HPDE6-E6E7 (cell line): ENCODE results near the gene HMX1.

Experiments used
- DNase-seq: peaks from one replicate; pipeline ENCODE4 v3.0.0; 2011; ENCODE audit warnings: missing footprints; ENCODE audit errors: extremely low spot score

HMX1 gene

DNA sequence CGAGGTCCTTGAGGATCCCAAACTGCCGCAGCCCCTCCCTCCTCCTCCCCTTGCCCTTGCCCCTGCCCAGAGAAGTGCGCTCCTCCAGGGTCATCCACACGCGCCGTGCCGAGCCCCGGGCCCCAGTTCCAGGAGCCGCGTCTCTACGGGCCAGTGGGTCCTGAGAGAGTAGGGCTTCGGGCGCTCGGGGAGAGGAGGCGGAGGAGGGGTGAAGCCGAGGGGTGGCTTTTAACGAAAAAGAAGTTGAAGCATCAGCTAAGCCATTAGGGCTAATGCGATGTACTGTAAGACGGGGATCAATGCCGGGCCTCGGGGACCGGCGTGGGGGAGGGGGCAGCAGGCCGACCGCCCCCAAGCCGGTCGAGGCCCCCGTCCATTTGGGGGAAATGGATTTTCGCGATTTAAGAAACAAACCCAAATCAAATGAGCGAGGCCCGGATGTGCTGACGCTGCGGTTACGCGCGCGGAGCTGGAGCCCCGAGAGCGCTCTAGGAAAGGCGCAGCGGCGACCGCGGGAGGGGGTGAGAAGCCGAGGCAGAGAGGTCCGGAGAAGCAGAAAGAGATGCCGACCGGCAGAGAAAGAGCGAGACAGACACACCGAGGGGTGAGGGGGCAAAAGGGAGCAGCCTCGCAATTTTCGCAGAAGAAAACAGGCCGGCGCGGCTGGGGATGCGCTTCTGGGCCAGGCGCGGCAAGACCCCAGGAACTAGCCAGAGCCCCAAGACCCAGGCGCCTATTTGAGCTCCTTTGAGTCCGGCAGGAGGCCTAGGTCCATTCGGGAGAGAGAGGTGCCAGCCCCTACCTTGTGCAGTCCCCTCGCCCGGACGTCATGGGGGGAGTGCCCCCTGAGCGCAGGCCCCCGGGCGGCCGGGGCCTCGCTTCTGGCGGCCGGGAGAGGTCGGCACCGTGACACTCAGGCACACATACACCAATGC, 13.6 kb downstream of the HMX1 start:
- no peak for DNase-seq

DNA sequence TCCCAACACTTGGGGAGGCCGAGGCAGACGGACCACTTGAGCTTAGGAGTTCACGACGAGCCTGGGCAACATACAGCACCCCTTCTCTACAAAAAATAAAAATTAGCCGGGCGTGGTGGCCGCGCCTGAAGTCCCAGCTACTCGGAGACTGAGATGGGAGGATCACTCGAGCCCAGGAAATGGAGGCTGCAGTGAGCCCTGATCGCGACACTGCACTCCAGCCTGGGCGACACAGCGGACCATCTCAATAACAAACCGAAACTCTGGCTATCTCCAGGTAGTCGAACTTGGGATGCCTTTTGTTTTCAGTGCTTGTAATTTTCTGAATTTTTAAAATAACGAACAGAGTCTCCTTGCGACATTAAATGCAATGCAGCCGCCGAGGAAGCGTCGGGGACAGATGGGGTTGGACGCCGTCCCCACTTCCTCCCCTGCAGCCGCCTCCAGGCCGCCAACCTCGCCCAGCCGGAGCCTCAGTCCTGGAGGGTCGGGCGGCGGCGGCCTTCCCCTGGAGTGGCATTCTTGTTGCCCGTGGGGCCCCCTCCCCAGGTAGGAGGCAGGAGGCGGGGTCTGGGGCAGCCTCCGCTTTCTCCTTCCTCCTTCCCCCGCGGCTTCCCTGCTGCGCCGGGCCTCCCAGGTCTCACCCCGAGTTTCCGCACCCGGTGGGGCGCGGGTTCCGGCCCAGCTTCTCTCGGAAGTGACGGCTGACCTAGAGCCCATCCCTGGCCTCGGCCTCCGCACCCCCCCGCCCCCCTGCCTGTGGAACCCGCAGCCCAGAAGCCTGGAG, 14.6 kb downstream of the HMX1 start:
- DNase-seq = no peak

DNA sequence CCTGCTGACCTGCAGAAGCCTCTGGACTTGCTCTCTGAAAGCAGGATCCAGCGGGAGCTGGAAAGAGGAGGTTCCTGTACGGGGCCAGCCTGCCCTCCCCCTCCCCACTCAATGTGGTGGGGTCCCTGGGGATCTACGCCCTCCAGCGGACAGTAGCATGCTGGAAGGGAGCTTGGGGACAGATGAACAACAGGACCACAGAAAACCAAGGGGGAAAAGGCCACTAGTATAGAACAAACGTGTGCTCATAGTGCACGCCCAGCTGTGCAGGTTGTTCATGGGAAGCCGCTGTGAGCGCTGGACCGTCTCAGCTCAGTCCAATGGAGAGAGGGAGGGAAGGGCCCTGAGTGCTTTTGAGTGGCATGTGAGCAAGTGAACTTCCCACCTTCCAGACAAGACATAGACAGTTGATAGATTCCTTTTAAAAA, 15.8 kb downstream of the HMX1 start:
- DNase-seq = no peak

DNA sequence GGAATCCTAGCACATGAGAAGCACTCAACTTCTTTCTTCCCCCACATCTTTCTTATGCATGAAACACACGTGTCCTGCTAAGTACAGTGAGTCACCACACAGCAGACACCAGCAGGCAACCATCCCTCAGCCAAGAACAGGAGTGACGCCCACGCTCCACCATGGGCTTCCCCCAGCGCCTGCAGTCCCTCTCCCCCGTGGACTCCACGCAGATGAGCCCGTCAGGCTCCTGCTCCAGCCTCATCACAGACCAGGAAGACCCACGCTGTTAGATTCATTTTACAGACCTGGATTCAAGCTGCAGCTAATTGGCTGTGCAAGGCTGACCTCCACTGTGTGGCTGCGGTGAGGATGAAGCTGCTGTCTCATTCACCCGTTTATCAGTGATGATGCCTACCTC, 16.7 kb downstream of the HMX1 start:
- no peak for DNase-seq

DNA sequence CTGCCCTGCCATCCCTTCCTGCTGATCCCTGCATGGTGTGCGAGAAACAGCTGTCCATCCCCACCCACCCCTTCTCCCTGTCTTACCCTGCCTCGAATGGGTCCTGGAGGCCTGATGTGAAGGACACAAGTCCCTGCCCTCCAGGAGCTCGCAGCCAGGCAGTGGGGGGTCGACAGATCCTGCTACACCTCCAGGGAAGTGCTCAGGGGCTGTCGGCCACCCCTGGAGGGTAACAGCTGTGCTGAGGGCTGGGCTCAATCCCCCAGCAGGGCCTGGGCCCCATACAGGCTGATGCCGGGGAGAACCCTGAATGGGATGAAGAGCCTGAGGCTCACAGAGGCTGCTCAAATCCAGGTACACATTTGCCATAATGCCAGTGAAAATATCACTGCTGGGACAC, 17.6 kb downstream of the HMX1 start:
- DNase-seq = no peak

DNA sequence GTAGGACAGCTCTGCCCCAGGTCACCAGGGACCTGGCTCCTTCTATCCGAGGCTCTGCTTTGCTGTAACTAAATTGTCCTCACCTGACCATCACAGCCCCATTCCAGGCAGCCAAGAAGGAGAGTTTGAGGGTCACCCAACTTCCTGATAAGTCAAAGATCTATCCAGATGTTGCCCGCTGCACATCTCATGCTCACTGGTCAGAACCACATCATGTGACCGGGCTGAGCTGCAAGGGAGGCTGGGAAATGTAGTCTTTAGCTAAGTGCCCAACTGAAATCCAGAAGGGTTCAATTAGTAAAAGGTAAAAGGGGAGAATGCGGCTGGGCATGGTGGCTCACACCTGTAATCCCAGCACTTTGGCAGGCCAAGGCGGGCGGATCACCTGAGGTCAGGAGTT, 18.4 kb downstream of the HMX1 start:
- DNase-seq = no peak

DNA sequence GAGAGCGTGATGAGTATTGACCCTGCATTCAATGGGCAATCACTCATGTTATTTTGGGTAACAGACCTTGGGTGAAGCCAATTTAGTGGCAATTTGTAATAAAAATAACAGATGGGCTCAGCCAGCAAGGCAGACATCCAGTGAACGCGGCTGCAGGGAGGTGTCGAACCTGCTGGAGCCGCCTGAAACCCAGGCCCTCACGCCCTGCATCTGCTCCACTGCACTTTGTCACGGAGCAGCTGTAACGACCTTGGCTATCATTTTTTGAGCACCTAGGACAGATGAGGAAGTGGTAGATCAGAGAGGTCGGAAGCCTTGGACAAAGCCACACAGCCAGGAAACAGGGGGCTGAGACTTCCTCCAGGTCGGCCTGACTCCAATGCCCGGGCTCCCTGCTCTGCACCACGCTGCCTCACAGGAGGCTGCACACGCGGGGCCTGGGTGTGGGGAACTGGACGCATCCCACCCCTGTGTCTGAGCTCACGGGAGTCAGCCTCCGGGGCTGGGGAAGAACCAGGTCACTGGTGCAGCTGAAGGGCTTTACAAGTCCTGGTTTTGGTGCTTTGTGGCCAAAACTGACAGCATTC, 19.4 kb downstream of the HMX1 start:
- DNase-seq = no peak

DNA sequence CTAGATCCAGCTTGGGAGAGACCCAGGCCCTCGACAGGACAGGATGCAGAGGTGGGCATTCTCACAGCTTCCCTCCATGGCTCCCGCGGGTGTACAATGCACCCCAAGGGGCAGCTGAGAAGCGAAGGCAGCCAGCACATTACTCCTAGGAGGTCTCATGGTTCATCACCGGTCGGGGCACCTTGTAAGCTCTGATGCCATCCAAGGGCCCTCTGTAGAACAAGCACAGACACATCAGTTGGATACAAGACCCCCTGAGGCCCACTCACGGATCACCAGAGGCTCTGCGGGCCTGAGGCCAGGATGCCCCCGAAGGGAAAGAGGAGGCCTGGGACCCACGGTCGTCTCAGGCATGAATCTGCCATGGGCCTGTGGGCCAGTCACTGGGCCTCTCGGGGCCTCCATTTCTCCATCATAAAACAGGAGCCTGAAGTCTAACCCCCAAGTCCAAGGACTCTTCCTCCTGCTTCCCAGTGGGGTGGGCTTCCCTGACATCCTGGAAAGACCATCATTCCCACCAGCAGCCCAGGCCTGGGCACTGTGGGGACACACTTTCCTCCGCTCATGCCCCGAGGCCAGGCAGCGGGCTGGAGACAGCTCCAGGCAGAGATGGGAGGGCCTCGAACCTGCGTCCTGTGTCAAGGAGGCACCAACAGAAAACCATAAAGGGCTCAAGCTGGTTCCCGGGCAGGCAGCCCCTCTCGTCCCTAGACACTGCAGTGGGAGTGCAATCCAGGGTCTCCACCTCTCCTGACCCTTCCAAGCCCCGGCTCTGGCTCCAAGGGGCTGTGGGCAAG, 20.1 kb downstream of the HMX1 start:
- no peak for DNase-seq

DNA sequence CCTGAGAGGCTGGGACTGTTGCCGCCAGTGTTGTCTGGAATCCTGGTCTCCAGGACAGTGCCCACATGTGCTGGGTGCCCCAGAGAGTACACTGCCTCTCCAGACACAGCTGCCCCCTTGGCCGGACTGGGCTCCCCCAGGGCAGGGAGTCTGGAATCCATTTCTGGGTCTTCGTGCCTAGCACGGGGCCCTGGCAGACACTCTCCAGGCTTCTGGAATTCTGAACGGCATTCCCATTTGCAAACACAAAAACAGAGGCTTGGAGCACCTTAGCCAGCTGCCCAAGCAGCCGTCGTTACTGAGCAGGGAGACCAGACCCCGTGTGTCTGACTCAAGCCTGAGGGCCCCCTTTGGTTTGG, 20.8 kb downstream of the HMX1 start:
- no peak for DNase-seq

DNA sequence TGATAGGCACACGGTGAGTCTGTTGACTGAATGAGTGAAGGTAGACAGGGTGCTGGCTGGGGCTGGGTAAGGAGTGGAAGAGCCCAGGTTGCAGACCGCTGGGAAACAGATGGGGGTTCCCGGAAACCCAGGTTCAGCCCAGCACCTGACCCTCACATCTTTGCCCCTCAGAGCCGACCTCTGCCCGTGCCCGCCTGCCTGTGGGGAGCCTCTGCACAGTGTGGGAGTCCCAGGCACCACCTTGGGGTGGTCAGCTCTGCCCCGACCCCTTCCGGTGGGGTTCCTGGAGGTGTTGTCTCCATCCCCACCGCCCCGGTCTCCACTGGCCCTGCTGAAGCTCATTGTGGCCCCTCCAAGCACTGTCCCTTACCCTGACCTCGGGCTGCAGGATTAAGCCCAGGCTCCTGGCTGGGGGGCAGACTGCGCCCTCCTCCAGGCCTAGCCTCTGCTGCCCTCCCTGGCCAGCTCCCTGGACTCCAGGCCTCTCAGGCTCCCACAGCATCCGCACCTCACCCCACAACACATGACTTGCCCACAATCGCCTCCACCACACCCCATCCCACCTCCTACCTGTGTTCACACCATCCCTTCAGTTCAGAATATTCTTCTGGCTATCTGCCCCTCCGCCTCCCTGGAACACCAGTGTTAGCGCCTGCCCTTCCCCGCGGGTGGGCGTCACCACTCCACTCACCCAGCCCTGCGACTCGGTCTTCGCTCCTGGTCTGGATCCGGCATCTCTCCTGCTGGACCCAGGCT, 21.4 kb downstream of the HMX1 start:
- no peak for DNase-seq

DNA sequence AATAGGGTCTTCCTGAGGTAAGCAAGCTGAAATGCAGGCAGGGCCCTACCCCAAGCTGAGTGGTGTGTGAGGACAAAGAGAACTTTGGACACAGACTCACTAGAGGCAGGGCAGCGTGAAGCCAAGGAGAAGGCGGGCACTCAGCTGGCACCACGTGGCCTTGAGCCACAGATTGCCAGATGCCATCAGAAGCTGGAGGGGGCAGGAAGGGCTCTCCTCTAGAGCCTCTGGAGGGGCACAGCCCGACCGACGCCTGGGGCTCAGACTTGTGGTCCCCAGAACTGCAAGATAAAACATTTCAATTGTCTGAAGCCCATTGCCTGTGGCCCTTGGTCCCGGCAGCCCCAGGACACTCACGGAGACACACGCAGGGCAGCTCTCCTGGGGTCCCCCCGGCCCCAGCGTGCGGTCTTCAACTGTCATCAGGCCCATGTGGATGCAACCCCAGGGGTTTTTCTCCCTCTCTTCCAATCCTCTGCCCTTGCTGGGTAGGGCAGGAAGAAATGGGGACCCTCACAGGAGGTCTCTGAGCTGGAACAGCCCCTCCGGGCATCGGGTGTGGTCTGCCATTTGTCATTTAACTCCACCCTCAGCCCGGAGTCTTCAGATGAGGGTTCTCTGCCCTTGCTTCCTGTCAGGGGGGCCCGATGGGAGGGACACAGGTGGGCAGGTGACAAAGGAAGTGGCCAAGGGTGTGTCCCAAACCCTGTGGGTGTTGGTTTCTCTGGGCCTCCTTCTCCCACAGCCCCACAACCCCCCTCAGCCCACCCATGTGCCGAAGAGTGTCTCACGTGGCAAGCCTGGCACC, 22.2 kb downstream of the HMX1 start:
- DNase-seq = no peak

DNA sequence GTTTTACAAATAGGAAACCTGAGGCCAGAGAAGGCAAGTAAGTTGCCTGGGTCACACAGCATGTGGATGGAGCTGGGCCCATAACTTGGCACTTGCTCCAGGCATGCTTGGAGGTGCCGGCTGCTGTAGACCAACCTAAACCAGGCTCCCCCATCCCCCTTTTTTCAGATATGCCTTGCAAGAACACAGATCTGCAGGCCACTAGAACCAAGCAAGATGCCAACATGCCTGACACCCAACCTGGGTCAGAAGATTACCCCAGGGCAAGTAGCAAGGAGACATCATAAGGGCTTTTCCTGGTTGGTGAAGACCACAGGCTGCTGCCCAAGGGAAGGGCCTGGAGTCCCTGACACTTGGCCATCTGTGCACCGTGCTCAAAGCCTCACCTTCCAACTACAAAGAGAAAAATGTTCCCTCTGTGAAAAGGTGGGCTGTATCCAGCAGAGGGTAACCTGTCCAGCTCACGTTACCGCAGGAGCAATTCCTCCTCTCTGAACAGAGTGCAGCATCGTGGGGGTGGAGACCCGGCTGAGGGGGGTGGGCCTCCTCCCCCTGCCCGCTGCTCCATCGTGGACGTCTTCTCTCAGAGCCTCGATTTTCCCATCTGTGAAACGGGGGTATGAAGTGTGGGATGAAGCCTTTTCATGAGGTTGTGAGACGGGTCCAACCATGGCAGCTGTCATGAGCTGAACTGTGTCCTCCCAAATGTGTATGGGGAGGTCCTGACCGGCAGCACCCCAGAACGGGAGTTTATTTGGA, 23.0 kb downstream of the HMX1 start:
- DNase-seq = no peak

DNA sequence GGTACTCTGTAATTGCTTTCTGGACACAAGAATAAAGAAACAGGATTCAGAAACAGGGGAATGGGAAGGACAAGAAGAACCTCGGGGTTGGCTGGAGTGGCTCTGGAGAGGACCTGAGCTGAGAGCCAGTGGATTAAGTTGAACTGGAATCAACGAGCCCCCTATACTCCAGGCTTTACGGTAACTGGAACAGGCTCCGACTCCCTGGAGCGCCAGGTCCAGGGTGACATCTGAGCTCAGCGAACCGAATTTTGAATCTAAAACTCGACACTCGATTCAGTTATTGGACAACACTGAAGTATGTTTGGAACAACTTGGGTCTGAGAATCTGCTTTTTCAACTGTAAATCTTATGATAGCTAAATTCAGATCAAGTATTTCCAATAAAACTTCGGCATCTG, 23.9 kb downstream of the HMX1 start:
- DNase-seq = no peak

DNA sequence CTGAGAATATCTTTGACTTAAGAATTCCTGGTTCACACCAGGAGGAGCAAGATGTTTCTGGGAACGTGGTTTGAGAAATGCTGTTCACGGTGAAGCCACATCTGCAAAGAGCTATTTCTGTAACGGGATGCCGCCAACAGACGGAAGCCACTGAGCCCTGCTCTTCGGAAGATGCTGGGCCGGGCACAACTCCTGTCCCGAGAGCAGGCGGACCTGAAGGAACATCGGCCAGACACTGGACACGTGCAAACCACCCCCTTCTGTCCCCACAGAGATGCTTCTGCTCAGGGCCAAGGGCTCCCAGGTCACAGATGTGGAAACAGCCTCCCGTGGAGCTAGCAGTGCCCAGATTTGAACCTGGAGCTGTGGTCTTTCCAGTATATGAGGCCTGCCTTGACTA, 24.3 kb downstream of the HMX1 start:
- no peak for DNase-seq

DNA sequence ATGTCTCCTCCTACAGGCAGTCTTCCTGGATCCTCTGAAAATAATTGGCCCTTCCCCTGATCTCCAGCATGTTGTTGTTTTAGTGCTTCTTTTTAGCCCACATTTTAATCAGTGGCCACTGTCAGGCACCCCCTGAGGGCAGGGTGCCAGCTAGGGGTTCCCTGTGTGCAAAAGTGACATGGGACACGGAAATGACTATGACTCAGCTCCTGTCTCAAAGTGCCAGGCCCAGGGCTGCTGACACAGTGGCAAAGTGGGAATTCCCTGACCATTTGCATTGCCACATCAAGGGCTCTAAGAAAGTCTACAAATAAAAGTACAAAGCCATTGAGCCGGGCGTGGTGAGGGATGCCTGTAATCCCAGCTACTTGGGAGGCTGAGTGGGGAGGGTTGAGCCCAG, 24.8 kb downstream of the HMX1 start:
- DNase-seq = no peak

DNA sequence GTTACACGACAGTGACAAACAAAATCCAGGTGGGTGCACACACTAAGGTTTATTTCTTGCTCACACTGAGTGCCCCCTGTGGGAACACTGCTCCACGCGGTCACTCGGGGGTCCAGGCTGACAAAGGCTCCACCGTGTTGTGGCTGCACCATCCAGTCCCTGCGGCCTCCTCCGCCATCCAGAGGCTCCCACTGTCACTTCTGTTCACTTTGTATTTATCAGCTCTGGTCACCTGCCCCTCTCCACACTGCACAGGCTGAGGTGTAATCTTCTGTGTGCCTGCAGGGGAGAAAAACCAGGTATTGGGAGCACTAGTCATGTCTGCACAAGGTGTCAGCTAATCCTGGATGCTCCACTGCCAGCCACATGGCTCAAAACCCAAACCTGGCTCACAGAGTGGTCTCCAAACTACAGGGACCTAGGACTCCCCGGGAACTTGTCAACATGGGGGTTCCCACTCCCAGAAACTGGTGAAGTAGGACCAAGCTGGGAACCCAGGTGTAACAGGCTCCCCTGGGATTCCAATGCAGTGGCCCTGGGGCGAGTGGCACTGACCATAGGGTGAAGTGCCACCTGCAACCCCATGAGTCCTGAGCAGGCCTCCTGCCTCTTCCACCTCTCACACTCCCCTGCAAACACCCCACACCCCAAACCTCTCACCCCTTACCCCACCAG, 25.5 kb downstream of the HMX1 start:
- DNase-seq = no peak

DNA sequence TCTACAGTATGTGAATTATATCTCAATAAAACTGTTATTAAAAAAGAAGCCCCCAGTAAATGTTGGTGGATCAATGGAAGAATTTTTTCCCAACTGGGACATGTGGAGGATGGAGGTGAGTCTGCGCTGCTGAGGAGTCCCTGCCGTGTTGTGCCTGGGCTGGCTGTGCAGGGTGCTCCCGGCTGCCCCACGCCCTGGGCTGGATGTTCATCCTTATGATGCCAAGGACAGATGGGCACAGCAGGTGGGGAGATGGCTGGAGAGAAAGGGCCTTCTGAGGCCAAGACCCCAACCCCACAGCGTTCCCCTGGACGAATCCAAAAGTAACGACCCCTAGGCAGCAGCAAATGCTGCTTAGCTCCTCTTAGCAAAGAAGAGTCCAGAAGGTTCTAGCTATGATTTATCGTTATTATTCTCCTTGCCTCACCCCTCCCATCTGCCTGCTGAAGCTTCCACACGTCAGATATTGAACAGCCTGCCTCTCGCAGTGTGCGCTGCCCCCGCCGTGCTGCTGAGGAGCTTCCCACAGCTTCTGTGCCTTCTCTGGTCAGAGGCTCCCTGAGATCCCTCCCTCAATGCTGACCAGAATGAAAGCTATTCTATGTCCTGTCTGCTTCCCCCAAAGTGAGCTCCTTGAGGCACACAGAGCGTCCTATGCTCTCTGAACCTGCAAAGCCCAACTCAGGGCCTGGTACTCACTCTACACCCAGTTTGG, 26.5 kb downstream of the HMX1 start:
- DNase-seq = no peak

DNA sequence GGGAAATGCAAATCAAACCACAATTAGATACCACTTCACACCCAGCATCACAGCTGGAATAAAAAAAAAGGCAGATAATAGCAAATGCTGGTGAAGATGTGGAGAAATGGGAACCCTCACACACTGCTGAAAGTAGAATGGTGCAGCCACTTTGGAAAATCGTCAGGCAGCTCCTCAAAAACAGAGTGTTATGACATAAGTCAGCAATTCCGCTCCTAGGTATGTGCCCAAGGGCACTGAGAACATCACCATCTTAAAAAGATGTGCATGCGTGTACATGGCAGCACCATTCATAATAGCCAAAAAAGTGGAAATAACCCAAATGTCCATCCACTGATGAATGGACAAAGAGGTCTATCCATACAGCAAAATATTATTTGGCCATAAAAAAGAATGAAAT, 28.0 kb downstream of the HMX1 start:
- DNase-seq = no peak
